SKM-1 (cell line): ENCODE results near the gene SH3GLB2.
"Not testable (repeated sequence)": the region's sequence is repeated elsewhere in the genome, so short reads cannot be mapped to it uniquely, and the experiment has no call there.

Experiments used
- DNase-seq: peaks from one replicate; lab custom pipeline; 2025; ENCODE audit not compliant: unreplicated experiment; lab: John Stamatoyannopoulos, UW

SH3GLB2 gene

GRCh38 chr9:129001504-129002325, 26.4 kb downstream of the SH3GLB2 start:
- DNase-seq: no peak

GRCh38 chr9:128999581-129000206, 28.4 kb downstream of the SH3GLB2 start:
- DNase-seq: no peak

- no peak for DNase-seq
Measured at GRCh38 chr9:128998462-128998861, 29.7 kb downstream of the SH3GLB2 start.

GRCh38 chr9:128995791-128996190, 32.3 kb downstream of the SH3GLB2 start:
- no peak for DNase-seq

GRCh38 chr9:128992995-128993394, 35.1 kb downstream of the SH3GLB2 start:
- no peak for DNase-seq

- DNase-seq: no peak
Measured at GRCh38 chr9:128987805-128988204, 40.3 kb downstream of the SH3GLB2 start.

GRCh38 chr9:128986671-128987070, 41.5 kb downstream of the SH3GLB2 start:
- DNase-seq: no peak

GRCh38 chr9:128983536-128983935, 44.6 kb downstream of the SH3GLB2 start:
- DNase-seq: no peak

GRCh38 chr9:128979111-128979510, 49.0 kb downstream of the SH3GLB2 start:
- no peak for DNase-seq

- DNase-seq: no peak
Measured at GRCh38 chr9:128972956-128973355, 55.2 kb downstream of the SH3GLB2 start.

GRCh38 chr9:128969491-128969890, 58.6 kb downstream of the SH3GLB2 start:
- no peak for DNase-seq

- not testable (repeated sequence) for DNase-seq
Measured at GRCh38 chr9:128961403-128961802, 66.7 kb downstream of the SH3GLB2 start.
